Measurements from ENCODE around the gene CCDC122.

CCDC122 gene

DNA sequence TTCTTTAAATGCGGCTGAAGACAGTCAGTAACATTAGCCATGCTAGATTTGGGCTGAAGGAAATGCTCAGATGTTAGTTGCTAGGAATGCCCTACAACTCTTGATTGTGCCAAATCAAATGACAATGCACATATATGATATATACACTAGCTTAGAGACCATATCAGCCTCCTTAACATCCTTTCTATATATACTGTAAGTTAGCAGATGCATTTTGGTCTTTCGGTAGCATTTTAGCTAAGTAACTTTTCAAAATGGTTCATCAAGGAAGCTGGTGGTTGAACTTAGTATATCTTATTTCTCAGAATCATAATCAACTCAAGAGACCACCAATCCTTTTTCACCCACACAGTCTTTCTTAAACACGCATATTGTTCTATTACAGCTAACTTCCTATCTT is 78.7 kb downstream of the CCDC122 start:
- Histone ChIP-seq H3K36me3 (replicated peaks; ENCODE audit: insufficient read depth, low read length) (no peaks in the 10 kb centered on the region), H3K79me2 (ENCODE audit: low read length) (no peaks in the 10 kb centered on the region), H3K4me2 (ENCODE audit: low read depth, low read length) (no peak overlapping the region), H3K4me3 (ENCODE audit: low read length) (no peak overlapping the region), H3K27me3 (replicated peaks; ENCODE audit: insufficient read depth, low read length) (no peaks in the 10 kb centered on the region), H3F3A (ENCODE audit: insufficient read depth, low read length) (no peaks in the 10 kb centered on the region), H3K27ac (ENCODE audit: low read length) (no peak overlapping the region), H3K9me3 (replicated peaks; ENCODE audit: insufficient read depth, low read length) (no peaks in the 10 kb centered on the region), H3K9ac (ENCODE audit: low read length) (no peak overlapping the region), H3K4me1 (ENCODE audit: low read length) (no peaks in the 10 kb centered on the region), H2AFZ (ENCODE audit: low read length) (no peak overlapping the region), H4K20me1 (ENCODE audit: insufficient read depth, low read length) (no peaks in the 10 kb centered on the region), H3K9me2 (replicated peaks; ENCODE audit: insufficient read depth, low read length) (no peaks in the 10 kb centered on the region)
- TF ChIP-seq, protein P1, sequence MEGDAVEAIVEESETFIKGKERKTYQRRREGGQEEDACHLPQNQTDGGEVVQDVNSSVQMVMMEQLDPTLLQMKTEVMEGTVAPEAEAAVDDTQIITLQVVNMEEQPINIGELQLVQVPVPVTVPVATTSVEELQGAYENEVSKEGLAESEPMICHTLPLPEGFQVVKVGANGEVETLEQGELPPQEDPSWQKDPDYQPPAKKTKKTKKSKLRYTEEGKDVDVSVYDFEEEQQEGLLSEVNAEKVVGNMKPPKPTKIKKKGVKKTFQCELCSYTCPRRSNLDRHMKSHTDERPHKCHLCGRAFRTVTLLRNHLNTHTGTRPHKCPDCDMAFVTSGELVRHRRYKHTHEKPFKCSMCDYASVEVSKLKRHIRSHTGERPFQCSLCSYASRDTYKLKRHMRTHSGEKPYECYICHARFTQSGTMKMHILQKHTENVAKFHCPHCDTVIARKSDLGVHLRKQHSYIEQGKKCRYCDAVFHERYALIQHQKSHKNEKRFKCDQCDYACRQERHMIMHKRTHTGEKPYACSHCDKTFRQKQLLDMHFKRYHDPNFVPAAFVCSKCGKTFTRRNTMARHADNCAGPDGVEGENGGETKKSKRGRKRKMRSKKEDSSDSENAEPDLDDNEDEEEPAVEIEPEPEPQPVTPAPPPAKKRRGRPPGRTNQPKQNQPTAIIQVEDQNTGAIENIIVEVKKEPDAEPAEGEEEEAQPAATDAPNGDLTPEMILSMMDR (IDR thresholded peaks at IDR 0.05; ENCODE audit: low read length) = no peak
- TF ChIP-seq EZH2phosphoT487 (IDR thresholded peaks at IDR 0.05; ENCODE audit: low read length) (no peak), EZH2 (optimal IDR thresholded peaks at IDR 0.05; ENCODE audit: low read depth, low read length) (no peak)
- no peak for DNase-seq

DNA sequence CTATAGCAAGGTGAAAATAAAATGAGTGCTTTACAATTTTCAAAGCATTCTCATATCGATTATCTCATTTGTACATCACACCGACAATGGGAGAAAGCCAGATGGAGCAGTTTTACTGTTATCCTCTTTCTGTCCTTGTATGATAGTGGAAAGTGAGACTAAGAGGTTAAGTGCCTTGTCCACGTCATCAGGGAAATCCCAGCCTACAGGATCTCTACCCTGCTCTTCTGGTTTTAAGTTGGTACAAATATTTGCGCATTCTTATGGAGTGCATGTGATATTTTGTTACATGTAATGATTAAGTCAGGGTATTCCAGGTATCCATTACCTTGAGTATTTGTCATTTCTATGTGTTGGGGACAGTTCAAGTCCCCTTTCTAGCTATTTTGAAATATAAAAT is 80.3 kb downstream of the CCDC122 start:
- no peaks in the 10 kb centered on the region for H3K4me1 ChIP-seq (ENCODE audit: low read length)
- no peaks in the 10 kb centered on the region for H3K9me2 ChIP-seq (replicated peaks; ENCODE audit: insufficient read depth, low read length)
- H3K27me3 ChIP-seq (replicated peaks; ENCODE audit: insufficient read depth, low read length) = no peaks in the 10 kb centered on the region
- H3K36me3 ChIP-seq (replicated peaks; ENCODE audit: insufficient read depth, low read length) = no peaks in the 10 kb centered on the region
- H3K27ac ChIP-seq (ENCODE audit: low read length) = no peak overlapping the region
- no peaks in the 10 kb centered on the region for H3K9me3 ChIP-seq (replicated peaks; ENCODE audit: insufficient read depth, low read length)
- no peaks in the 10 kb centered on the region for H4K20me1 ChIP-seq (ENCODE audit: insufficient read depth, low read length)
- DNase-seq = no peak
- TF ChIP-seq, protein P1 (IDR thresholded peaks at IDR 0.05; ENCODE audit: low read length) = no peak
- TF ChIP-seq EZH2phosphoT487 (IDR thresholded peaks at IDR 0.05; ENCODE audit: low read length) (no peak), EZH2 (optimal IDR thresholded peaks at IDR 0.05; ENCODE audit: low read depth, low read length) (no peak)
- H3K4me3 ChIP-seq (ENCODE audit: low read length) = no peak overlapping the region
- H3K9ac ChIP-seq (ENCODE audit: low read length) = no peak overlapping the region
- no peaks in the 10 kb centered on the region for H3F3A ChIP-seq (ENCODE audit: insufficient read depth, low read length)
- H3K4me2 ChIP-seq (ENCODE audit: low read depth, low read length) = no peak overlapping the region
- H3K79me2 ChIP-seq (ENCODE audit: low read length) = no peaks in the 10 kb centered on the region
- H2AFZ ChIP-seq (ENCODE audit: low read length) = no peak overlapping the region

DNA sequence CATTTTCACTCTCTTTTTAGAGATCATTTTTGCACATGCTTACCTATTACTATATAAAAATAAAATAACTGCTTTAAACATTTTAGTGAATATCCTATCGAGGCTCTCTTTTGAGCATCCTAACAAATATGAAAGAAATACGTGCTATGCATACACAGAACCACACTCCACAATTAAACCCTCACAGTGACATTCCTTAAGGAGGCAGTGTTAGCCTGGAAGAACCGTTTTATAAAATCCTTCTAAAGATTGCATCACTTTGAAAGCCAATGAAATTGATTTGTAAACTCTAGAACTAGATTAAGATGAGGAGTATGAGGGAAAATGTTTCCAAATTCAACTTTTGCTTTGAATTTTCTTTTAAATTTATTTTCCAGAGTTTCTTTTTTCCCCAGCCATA is 81.7 kb downstream of the CCDC122 start:
- H3K9me2 ChIP-seq (replicated peaks; ENCODE audit: insufficient read depth, low read length) = no peaks in the 10 kb centered on the region
- no peaks in the 10 kb centered on the region for H3K9me3 ChIP-seq (replicated peaks; ENCODE audit: insufficient read depth, low read length)
- H3K4me2 ChIP-seq (ENCODE audit: low read depth, low read length) = no peak overlapping the region
- H3K4me1 ChIP-seq (ENCODE audit: low read length) = no peaks in the 10 kb centered on the region
- H2AFZ ChIP-seq (ENCODE audit: low read length) = no peak overlapping the region
- H3K9ac ChIP-seq (ENCODE audit: low read length) = no peak overlapping the region
- H3K4me3 ChIP-seq (ENCODE audit: low read length) = no peak overlapping the region
- H3K79me2 ChIP-seq (ENCODE audit: low read length) = no peaks in the 10 kb centered on the region
- no peak for TF ChIP-seq EZH2 (optimal IDR thresholded peaks at IDR 0.05; ENCODE audit: low read depth, low read length)
- TF ChIP-seq, protein P1 (IDR thresholded peaks at IDR 0.05; ENCODE audit: low read length) = no peak
- TF ChIP-seq EZH2phosphoT487 (IDR thresholded peaks at IDR 0.05; ENCODE audit: low read length) = no peak
- no peak overlapping the region for H3K27ac ChIP-seq (ENCODE audit: low read length)
- no peaks in the 10 kb centered on the region for H3F3A ChIP-seq (ENCODE audit: insufficient read depth, low read length)
- H4K20me1 ChIP-seq (ENCODE audit: insufficient read depth, low read length) = no peaks in the 10 kb centered on the region
- H3K36me3 ChIP-seq (replicated peaks; ENCODE audit: insufficient read depth, low read length) = no peaks in the 10 kb centered on the region
- no peaks in the 10 kb centered on the region for H3K27me3 ChIP-seq (replicated peaks; ENCODE audit: insufficient read depth, low read length)
- DNase-seq = no peak

Measured in MM.1S (cell line).